Measurements from ENCODE around the gene ULK4.

Gene ULK4

DNA sequence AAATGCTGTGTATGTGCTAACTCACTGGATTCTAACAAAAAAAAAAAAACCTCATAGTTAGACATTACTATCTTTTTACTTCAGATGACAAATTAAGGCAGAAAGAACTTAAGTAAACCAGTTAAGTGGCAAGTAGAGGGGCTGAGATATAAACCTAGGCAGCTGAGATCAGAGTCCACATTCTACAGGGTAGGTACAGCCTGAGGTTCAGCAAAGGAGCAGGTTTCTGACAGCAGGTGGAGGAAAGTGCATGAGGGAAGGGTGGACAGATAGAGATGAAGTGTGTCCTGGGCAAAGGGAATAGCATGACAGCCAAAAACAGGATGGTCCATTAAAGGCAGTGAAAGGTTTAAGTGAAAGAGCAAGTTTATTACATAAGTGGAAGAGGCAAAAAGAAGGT, 329.2 kb downstream of the ULK4 start:
- TF ChIP-seq, protein P1, sequence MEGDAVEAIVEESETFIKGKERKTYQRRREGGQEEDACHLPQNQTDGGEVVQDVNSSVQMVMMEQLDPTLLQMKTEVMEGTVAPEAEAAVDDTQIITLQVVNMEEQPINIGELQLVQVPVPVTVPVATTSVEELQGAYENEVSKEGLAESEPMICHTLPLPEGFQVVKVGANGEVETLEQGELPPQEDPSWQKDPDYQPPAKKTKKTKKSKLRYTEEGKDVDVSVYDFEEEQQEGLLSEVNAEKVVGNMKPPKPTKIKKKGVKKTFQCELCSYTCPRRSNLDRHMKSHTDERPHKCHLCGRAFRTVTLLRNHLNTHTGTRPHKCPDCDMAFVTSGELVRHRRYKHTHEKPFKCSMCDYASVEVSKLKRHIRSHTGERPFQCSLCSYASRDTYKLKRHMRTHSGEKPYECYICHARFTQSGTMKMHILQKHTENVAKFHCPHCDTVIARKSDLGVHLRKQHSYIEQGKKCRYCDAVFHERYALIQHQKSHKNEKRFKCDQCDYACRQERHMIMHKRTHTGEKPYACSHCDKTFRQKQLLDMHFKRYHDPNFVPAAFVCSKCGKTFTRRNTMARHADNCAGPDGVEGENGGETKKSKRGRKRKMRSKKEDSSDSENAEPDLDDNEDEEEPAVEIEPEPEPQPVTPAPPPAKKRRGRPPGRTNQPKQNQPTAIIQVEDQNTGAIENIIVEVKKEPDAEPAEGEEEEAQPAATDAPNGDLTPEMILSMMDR (IDR thresholded peaks at IDR 0.05; ENCODE audit: insufficient read depth, low read depth, low read length, missing control alignments) = no peak
- DNase-seq (ENCODE audit: low read depth) = no peak
- no peak overlapping the region for H3K4me3 ChIP-seq (ENCODE audit: low read depth, low read length)

DNA sequence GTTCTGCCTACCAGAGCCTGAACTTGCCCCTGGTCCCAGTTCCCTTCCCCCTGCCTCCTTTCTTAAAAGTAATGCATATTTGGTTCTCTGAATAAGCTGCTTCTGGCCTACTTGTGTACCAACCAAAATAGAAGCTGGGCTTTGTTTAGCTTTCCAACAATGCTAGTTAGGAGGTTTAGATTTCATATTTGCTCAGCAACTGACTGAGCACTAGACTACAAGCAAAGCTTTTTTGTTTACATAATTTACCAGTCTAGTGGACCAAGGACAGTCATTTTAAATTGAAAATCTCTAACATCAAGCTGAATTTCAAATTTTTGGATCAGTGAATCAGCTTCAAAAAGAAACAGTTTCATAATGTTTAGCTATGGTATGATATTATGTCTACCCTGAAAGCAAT, 331.2 kb downstream of the ULK4 start:
- TF ChIP-seq, protein P1 (IDR thresholded peaks at IDR 0.05; ENCODE audit: insufficient read depth, low read depth, low read length, missing control alignments) = no peak
- no peak for DNase-seq (ENCODE audit: low read depth)
- H3K4me3 ChIP-seq (ENCODE audit: low read depth, low read length) = no peak overlapping the region

DNA sequence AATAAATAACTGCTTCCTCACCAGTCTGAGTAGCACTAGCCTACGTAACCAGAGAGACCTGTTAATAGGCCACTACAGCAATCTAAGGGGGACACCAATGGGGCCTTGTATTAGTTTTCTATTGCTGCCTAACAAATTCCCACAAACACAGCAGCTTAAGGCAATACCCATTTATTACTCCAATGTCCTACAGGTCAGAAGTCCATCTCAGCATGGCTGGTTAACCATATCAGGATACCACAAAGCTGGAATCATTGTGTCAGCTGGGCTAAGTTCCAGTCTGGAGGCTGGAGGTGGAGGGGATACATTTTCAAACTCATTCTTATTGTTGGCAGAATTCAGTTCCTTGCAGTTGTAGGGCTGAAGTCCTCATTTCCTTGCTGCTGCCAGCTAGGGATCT, 331.9 kb downstream of the ULK4 start:
- TF ChIP-seq, protein P1 (IDR thresholded peaks at IDR 0.05; ENCODE audit: insufficient read depth, low read depth, low read length, missing control alignments) = no peak
- no peak overlapping the region for H3K4me3 ChIP-seq (ENCODE audit: low read depth, low read length)
- no peak for DNase-seq (ENCODE audit: low read depth)

DNA sequence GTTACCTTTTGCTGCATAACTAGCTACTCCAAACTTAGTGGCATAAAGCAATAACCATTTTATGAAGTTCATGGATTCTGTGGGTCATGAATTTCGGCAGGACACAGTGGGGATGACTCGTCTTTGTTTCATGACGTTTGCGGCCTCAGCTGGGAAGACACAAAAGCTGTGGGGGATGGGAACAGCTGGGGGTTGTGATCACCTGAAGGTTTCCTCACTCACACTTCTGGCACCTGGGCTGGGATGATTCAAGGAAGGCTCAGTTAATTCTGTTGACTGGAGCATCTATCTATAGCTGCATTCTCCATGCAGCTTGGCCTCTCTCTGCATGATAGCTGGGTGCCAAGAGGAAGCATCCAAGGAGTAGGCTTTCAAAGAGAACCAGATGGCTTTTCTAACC, 332.8 kb downstream of the ULK4 start:
- H3K4me3 ChIP-seq (ENCODE audit: low read depth, low read length) = no peak overlapping the region
- TF ChIP-seq, protein P1 (IDR thresholded peaks at IDR 0.05; ENCODE audit: insufficient read depth, low read depth, low read length, missing control alignments) = no peak
- no peak for DNase-seq (ENCODE audit: low read depth)

DNA sequence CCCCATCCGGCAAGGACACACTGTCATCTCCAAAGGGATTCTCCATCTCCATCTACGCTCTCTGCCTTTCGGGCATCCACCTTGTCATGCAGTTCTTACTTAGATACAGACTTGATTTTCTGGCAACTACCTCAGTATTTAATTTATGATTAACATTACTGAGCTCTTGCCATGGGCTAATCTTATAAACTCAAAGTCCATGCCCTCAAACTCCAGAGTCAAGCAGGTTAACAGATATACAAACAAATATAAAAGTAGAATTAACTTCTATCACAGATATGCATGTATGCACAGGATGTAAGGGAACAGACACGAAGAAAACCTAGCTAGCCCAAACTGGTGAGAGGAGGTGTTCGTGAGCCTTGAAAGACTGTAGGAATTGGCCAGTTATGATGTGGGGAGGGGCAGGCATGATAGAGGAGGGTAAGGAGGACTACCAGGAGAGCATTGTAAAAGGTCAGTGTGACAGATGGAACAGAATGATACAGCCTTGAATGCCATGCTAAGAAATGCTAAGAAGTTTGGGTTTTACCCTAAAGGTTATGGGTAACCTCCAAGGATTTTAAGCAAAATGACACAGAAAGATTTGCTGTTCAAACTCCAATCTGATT, 334.3 kb downstream of the ULK4 start:
- no peak for DNase-seq (ENCODE audit: low read depth)
- TF ChIP-seq, protein P1 (IDR thresholded peaks at IDR 0.05; ENCODE audit: insufficient read depth, low read depth, low read length, missing control alignments) = no peak
- no peak overlapping the region for H3K4me3 ChIP-seq (ENCODE audit: low read depth, low read length)

DNA sequence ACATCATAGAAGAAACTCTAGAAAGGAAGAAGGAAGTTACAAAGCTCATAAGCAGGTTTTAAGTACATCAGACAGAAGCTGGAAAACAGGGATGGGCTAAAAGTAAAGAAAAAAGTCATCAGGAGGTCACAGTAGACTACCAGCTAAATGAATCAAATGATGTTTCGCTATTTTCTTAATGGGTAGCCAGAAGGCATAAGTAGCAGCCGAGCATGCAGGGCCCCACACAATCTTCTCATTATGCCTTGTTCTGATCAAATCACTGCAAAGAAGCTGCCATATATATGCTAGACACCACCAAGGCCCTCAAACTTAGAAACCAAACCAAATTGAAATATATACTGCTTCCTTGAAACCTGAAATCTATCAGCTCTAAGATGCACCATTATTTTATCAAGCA, 349.1 kb downstream of the ULK4 start:
- DNase-seq (ENCODE audit: low read depth) = no peak
- no peak overlapping the region for H3K4me3 ChIP-seq (ENCODE audit: low read depth, low read length)
- TF ChIP-seq, protein P1 (IDR thresholded peaks at IDR 0.05; ENCODE audit: insufficient read depth, low read depth, low read length, missing control alignments) = no peak

DNA sequence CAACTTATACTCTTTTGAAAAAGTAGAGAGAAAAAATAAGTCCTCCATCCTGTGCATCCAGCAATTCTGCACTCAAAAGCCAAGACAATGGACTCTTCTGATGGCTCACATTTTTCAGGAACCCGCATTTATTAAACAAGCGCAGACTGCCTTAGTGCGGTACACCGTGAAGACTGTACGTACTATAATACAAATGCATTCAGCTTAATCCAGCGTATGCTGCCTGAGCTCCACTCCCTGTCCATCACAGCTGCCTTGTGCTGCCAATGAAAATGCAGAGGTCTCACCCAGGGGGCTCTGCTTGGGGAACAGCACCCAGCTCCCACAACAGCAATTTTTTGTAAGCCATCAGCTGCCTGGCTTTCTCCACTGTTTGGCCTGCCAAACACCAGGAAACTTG, 350.9 kb downstream of the ULK4 start:
- TF ChIP-seq, protein P1 (IDR thresholded peaks at IDR 0.05; ENCODE audit: insufficient read depth, low read depth, low read length, missing control alignments) = no peak
- no peak overlapping the region for H3K4me3 ChIP-seq (ENCODE audit: low read depth, low read length)
- DNase-seq (ENCODE audit: low read depth) = no peak
